Immature natural killer cell (primary cell): Measurements from ENCODE around the gene LRRC74A. TPM values are rescaled to one million over a fixed set of nuclear protein-coding genes. Genes with fewer than 3 reads are reported as not detected.
A peak's percentile ranks its signal among the peaks of the same experiment; 100 is the strongest.

Source experiments
- DNase-seq, 3 donors: peaks; one replicate each; pipeline ENCODE4 v3.0.0; 2022; ENCODE audit warnings: mixed read lengths in 1 of 3
- H3K27ac Mint-ChIP-seq, 6 donors: one replicate each; pipeline ENCODE4 v1.8.0; 2020; ENCODE audit warnings: mixed read lengths in 6 of 6, mild to moderate bottlenecking in 5 of 6, inconsistent platforms in 4 of 6, moderate library complexity in 3 of 6
- H3K27me3 Mint-ChIP-seq, 3 donors: one replicate each; pipeline ENCODE4 v1.8.0; 2020 to 2021; ENCODE audit warnings: low read depth in 3 of 3, mild to moderate bottlenecking in 3 of 3, mixed read lengths in 3 of 3, moderate library complexity in 3 of 3, inconsistent platforms in 1 of 3
- H3K36me3 Mint-ChIP-seq, 3 donors: one replicate each; pipeline ENCODE4 v1.8.0; 2020; ENCODE audit warnings: mixed read lengths in 3 of 3, inconsistent platforms in 2 of 3, mild to moderate bottlenecking in 2 of 3
- H3K4me1 Mint-ChIP-seq, 2 donors: one replicate each; pipeline ENCODE4 v1.8.0; 2020; ENCODE audit warnings: inconsistent platforms in 2 of 2, mild to moderate bottlenecking in 2 of 2, mixed read lengths in 2 of 2, moderate library complexity in 1 of 2
- H3K4me3 Mint-ChIP-seq, 5 donors: one replicate each; pipeline ENCODE4 v1.8.0; 2020; ENCODE audit warnings: mild to moderate bottlenecking in 5 of 5, mixed read lengths in 5 of 5, inconsistent platforms in 3 of 5, moderate library complexity in 3 of 5
- H3K9me3 Mint-ChIP-seq, 6 donors: one replicate each; pipeline ENCODE4 v1.8.0; 2020; ENCODE audit warnings: mild to moderate bottlenecking in 6 of 6, mixed read lengths in 6 of 6, inconsistent platforms in 4 of 6, moderate library complexity in 3 of 6
- polyA plus RNA-seq, 3 donors: library from polyadenylated mRNA; unstranded; fragments of 300-500 nt; fragmentation: Illumina TruSeq; gene quantifications; one replicate each; pipeline ENCODE4 v1.2.3, GENCODE V29; 2021

LRRC74A gene
- polyA plus RNA-seq: not detected

DNA sequence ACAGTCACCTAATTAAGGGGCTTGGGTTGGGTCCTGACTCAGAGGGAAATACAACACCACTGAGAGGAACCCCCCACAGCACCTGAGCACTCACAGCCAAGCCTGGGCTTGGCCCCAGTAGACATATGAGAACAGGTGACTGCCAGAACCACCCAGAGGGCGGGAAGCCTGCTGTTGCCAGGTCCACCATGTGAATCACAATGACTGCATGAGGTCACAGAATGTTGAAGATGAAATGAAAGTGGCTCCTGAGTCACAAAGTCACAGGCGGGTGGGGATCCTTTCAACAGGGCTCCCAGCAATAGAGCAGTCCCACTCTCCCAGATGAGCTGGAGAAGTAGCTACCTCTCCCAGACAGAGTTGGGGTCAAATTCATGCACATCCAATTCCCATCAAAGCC is at the start of gene LRRC74A:
LRRC74A (plus strand) TSS at position 287 of the 400 bp plus-strand sequence. CDS start 290 bp downstream, outside the sequence.
- Mint-ChIP-seq H3K4me1 (no peaks in the 10 kb centered on the region), H3K27me3 (peaks cover 0 to 10% (median 7%) of the 10 kb centered on the region in 3 donors), H3K4me3 (no peak within 1 kb of the TSS), H3K9me3 (no peaks in the 10 kb centered on the region), H3K27ac (peak within 1 kb of the TSS in 1 of 6 donors; percentile 46), H3K36me3 (no peaks in the 10 kb centered on the region)
- no peak for DNase-seq

DNA sequence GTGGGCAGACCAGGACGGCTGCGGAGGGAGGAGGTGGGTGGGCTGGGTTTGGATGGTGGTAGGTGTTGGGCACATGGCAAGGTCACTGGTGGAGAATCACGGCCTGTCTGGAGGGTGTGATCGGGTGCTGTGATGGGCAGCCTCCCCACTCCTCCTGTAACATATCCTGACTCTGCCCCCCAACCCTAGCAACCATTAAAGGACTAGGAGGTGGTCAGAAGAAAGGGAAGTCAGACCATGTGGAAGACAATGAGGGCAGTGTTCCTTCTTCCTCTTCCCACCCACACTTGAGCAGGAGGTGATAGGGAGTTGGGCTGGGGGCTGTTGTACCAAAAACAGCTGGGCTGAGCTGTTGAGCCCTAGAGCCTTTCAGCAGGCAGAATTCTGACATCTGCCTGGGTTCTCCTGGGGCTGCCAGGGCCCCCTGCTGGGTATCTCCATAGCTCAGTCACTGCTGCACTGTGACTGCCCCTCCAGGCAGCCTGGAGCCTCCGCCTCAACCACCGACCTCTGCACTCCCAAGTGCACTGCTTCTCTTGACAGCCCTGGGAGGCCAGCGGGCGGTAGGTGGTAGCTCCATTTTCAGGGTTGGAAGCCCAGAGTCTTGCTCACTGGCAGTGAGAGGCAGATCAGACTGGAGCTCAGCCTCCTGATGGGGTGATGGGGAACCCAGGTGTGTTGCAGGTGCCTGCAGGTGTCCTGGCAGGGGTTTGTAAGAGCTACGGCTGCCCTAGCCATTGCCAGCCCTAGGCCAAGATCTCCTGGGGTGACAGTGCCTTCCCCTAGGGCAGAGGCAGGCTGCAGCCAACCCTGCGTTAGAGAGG is 49.6 kb upstream of the LRRC74A start:
- Mint-ChIP-seq H3K4me3 (no peak overlapping the region), H3K9me3 (no peaks in the 10 kb centered on the region), H3K27me3 (peaks cover 0 to 3% (median 2%) of the 10 kb centered on the region in 3 donors), H3K36me3 (peaks cover 0 to 4% (median 0%) of the 10 kb centered on the region in 3 donors), H3K4me1 (peaks cover 8 to 13% of the 10 kb centered on the region in 2 donors), H3K27ac (no peak overlapping the region)
- no peak for DNase-seq

DNA sequence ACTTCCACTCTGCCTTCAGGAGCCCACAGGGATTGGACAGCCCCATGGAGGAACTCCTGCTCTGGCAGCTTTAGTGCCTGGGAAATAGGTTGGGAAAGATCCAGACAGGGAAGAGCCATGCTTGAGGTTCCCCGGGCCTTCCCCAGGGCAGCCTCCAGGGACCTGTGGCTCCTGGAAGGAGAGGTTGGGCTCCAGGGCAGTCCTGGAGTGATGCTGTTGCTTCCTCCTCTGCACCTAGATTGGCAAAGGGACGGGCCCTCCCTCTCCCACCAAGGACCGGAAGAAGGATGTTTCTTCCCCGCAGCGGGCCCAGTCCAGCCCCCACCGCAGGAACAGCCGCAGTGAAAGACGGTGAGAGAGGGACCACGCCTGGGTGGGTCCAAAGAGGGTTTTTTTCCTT is 48.5 kb upstream of the LRRC74A start:
- no peak overlapping the region for H3K4me3 Mint-ChIP-seq
- H3K27ac Mint-ChIP-seq: no peak overlapping the region
- peaks cover 0 to 6% (median 2%) of the 10 kb centered on the region in 3 donors for H3K36me3 Mint-ChIP-seq
- H3K4me1 Mint-ChIP-seq: peaks cover 10 to 13% of the 10 kb centered on the region in 2 donors
- no peaks in the 10 kb centered on the region for H3K9me3 Mint-ChIP-seq
- H3K27me3 Mint-ChIP-seq: peaks cover 0 to 3% (median 2%) of the 10 kb centered on the region in 3 donors
- no peak for DNase-seq

DNA sequence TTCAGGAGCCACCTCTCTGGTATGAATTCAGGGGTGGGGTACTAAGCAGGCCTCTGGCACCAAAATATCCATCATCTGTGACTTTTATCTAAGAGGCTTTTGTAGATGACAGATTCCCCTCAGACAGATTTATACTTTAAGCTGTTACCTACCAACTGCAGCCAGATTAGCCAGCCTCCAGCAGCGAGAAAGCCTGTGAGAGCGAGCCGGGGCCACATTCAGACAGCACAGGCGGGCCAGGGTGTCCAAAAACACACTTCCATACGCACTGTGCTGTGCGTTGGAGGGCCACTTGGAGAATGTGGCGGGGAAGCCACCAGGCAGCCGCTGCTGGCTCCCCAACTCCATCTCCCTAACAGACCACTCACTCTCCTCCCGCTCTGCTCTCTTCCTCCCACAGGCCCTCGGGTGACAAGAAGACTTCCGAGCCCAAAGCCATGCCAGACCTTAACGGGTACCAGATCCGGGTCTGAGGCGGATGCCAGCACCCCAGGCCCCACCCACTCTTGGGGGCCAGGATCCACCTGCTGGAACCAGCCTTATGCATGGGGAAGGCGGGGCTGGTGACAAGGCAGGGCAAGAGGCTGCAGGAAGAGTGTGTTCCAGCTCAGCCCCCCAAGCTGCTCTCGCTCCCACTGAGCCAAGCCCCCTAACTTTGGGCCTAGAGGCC is 47.5 kb upstream of the LRRC74A start:
- H3K27ac Mint-ChIP-seq: no peak overlapping the region
- DNase-seq: no peak
- peaks cover 0 to 5% (median 3%) of the 10 kb centered on the region in 3 donors for H3K27me3 Mint-ChIP-seq

DNA sequence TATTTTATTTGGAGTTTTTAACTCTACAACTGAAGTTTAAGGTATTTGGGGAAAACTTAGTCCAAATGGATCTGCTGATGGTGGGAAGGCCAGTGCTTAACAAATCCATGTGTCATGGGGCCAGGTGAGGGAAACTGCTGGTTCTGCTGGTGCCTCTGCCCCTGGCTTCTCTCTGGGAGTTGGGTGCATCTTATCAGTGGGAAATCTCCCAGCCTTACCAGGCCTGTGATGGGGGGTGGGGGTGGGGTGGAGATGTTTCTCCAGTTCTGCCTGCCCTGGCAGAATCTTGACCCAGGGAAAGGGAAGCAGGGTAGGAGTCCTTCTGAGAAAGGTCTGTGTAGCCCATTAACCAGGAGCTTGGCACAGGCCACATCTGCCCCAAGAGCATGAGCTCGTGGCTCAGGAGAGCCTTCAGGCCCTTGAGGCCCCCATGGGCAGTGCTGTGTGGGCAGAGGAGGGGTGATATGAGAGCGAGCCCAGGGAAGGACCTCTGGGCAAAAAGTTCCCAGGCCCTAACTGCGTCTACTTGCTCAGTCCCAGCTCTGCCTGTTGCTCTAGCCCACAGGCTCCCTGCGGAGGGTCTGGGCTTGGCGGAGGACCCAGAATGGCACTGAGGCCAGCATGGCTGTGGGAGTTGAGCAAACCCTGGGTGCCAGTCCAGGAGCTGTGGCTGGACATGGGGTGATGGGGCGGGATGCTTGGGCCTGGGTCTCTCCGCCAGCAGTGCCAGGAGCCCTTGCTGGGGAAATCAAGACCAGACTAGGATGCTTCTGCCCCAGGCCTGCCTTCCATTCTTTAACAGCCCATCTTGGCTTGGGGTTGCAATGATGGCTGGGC is 46.8 kb upstream of the LRRC74A start:
- peaks cover 0 to 8% (median 4%) of the 10 kb centered on the region in 3 donors for H3K36me3 Mint-ChIP-seq
- peak overlapping the region in 1 of 6 donors; percentile 64 for H3K27ac Mint-ChIP-seq
- peaks cover 4 to 5% of the 10 kb centered on the region in 2 donors for H3K4me1 Mint-ChIP-seq
- no peak for DNase-seq
- no peak overlapping the region for H3K4me3 Mint-ChIP-seq
- H3K27me3 Mint-ChIP-seq: peaks cover 0 to 7% (median 3%) of the 10 kb centered on the region in 3 donors
- no peaks in the 10 kb centered on the region for H3K9me3 Mint-ChIP-seq

More for the DNA sequence above, 47.5 kb upstream of the LRRC74A start:
- Mint-ChIP-seq H3K9me3 (no peaks in the 10 kb centered on the region), H3K4me1 (peaks cover 8 to 10% of the 10 kb centered on the region in 2 donors), H3K36me3 (peaks cover 0 to 8% (median 4%) of the 10 kb centered on the region in 3 donors), H3K4me3 (no peak overlapping the region)

DNA sequence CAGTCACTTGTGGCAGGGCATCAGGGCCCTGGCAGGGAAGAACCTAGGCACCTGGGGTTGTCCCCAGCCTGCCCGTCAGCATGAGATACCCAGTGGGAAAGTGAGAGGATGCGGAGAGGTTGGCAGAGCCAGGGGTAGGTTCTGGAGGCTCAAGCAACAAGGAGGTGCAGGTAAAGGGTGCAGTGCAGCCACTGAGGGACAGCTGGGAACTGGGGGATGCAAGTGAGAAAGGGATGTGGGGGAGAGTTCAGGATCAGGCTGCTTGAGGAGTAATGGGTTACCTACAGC is 46.2 kb upstream of the LRRC74A start:
- Mint-ChIP-seq H3K36me3 (peaks cover 3 to 5% (median 4%) of the 10 kb centered on the region in 3 donors), H3K4me1 (peaks cover 5 to 8% of the 10 kb centered on the region in 2 donors), H3K9me3 (no peaks in the 10 kb centered on the region), H3K27ac (peak overlapping the region in 2 of 6 donors; percentile 7 to 64), H3K27me3 (peaks cover 0 to 6% (median 0%) of the 10 kb centered on the region in 3 donors), H3K4me3 (no peak overlapping the region)
- DNase-seq: no peak

DNA sequence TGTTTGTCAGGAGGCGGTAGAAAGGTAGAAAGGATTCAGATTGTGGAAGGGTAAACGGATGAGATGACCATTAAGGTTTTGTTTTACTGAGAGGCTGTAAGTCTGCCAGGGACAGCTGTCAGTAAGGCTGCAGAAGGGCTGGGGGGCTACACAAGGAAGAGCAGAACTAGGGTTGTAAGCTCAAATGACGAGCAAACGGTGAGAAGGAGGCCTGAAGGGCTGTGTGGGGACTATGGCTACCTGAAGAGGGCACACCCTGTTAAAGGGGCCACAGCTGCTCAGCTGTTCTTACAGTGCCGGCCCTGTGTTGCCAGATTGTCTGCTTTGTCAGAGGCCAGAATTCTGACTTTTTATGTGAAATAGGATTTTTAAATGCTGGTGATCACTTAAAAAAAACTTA is 45.8 kb upstream of the LRRC74A start:
- Mint-ChIP-seq H3K4me3 (no peak overlapping the region), H3K27me3 (peaks cover 0 to 5% (median 0%) of the 10 kb centered on the region in 3 donors), H3K9me3 (no peaks in the 10 kb centered on the region), H3K36me3 (peaks cover 4 to 5% (median 4%) of the 10 kb centered on the region in 3 donors), H3K4me1 (peaks cover 5 to 8% of the 10 kb centered on the region in 2 donors), H3K27ac (peak overlapping the region in 2 of 6 donors; percentile 7 to 64)
- no peak for DNase-seq

DNA sequence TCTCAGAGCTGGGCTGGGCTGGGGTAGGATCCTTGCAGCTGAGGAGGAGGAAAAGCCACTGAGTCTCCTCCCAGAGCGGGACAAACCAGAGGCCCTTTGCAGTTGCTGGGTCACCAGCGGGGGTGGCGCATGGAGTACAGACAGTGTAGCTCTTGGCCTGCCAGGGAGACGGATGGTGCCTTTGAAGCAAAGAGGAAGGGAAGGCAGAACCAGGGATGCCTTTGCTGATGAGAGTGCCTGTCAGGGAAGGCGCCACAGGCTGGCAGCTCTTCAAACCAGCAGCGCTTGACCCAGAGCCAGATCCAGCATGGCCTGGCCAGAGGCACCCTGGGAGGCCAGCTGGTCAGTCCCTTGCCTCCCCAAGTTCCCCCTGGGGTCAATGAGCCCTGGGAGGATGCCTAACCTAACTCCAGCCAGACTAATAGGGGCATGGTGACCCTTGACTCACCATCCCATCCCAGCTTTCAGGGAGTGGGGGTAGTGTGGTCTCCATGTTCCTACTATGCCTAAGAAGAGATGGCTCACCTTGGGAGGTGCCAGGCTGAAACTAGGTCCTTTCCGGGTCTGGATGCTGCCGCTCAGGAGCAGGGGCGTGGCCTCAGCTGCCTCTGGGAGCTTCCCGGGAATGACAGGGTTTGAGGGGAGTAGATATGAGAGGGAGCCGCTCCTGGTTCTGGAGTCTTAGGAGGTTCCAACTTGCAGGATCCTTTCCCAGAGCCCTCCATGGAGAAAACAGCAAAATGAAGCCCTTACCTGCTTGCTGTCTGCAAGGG is 45.1 kb upstream of the LRRC74A start:
- Mint-ChIP-seq H3K4me3 (no peak overlapping the region), H3K27me3 (peaks cover 0 to 5% (median 0%) of the 10 kb centered on the region in 3 donors), H3K36me3 (peaks cover 4 to 5% (median 4%) of the 10 kb centered on the region in 3 donors), H3K4me1 (peaks cover 5 to 8% of the 10 kb centered on the region in 2 donors), H3K9me3 (no peaks in the 10 kb centered on the region), H3K27ac (peak overlapping the region in 1 of 6 donors; percentile 12)
- DNase-seq: no peak

DNA sequence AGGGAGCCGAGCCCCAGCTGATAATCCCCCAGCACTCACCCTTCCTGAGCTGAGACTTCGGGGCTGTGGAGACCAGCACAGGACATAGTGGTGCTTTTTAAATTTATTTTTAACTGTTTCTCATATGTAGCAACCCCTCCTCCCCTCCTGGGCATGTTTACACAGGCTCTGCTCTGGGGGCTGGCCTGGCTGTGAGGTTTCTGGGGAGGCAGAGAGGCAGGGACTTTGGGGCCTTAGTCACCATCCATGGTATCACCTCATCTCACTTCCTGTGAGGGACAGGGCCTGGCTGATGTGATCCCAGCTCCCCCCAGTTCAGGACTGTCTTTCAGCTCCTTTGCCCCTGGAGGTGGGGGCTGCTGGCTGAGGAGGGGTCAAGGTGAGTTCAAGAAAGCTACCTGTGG is 44.6 kb upstream of the LRRC74A start:
- no peak overlapping the region for H3K4me3 Mint-ChIP-seq
- peaks cover 0 to 5% (median 2%) of the 10 kb centered on the region in 3 donors for H3K27me3 Mint-ChIP-seq
- no peak for DNase-seq
- no peak overlapping the region for H3K27ac Mint-ChIP-seq
- H3K36me3 Mint-ChIP-seq: peaks cover 4 to 9% (median 8%) of the 10 kb centered on the region in 3 donors
- H3K4me1 Mint-ChIP-seq: peaks cover 5 to 8% of the 10 kb centered on the region in 2 donors
- no peaks in the 10 kb centered on the region for H3K9me3 Mint-ChIP-seq

DNA sequence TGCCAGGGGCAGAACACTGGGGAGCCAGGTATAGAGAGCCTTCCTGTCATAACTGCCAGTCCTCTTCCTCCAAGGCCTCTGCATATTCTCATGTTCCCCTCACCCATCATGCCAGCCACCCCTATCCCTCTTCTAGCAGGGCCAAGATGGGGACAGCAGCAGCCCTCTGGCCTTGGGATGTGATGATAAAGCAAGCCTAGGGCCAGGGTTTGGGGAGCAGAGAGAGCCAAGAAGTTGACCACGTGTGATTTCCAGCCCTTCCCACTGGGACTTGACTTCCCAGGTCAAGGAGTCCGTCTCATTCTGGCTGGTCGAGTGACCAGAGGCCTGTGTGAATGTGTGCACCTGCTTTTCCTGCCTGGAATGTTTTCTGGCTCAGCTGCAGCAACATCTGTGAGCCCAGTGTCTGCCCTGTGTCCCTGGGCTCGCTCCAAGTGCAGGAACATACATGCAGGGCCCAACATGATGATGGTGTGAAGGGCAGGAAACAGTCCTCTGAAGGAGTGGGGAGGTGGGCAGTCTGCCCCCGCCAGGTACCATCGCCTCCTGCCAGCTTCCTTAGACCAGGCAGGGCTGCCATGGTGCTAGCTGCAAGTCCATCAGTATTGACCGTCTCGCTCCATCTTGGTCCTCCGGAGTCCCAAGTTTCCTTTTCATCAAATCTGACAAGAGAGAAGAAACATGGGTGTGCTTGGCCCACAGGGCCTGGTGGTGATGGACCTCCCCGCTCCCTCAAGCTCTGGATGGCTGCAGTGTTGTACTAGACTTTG is 43.9 kb upstream of the LRRC74A start:
- DNase-seq: no peak
- Mint-ChIP-seq H3K4me3 (no peak overlapping the region), H3K9me3 (no peaks in the 10 kb centered on the region), H3K27me3 (peaks cover 0 to 7% (median 2%) of the 10 kb centered on the region in 3 donors), H3K27ac (peak overlapping the region; percentile 19 to 83 (median 74)), H3K36me3 (peaks cover 10 to 12% (median 11%) of the 10 kb centered on the region in 3 donors), H3K4me1 (peaks cover 5 to 8% of the 10 kb centered on the region in 2 donors)

DNA sequence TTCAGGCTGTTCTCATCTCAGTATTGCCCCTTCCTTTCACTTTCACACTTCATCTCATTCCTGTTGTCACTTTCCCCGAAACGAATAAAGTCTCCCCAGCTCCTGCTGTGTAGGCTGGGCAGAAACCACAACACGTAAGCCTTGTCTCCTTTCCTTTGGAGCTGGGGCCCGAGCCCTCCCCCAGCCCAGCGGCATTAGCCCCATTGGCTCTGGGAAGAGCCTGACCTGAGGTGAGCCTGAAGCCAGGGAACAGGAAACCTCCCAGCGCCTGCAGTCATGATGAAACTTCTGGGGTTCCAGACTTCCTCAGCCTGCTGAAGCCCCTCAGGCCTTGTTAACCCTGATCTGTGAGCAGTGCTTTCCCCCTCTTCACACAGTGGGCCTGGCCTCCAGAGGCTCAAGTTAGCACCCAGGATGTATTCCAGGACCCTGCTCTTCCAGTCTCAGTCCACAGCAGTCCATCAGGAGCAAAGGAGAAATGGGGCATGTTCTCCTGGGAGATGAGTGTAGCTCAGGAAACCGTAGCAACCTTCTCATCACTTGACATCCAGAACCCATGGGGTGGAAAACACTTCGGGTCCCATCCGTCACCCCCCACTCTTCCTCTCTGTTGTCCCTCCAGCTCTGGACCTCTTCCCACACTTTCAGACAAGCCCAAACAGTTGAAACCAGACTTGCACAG is 43.2 kb upstream of the LRRC74A start:
- Mint-ChIP-seq H3K27me3 (peaks cover 0 to 7% (median 2%) of the 10 kb centered on the region in 3 donors), H3K4me1 (peaks cover 5 to 8% of the 10 kb centered on the region in 2 donors), H3K36me3 (peaks cover 10 to 19% (median 11%) of the 10 kb centered on the region in 3 donors), H3K27ac (peak overlapping the region; percentile 65 to 83 (median 78)), H3K9me3 (no peaks in the 10 kb centered on the region), H3K4me3 (peak overlapping the region in 1 of 5 donors; percentile 19)
- DNase-seq: no peak
